Stimulated activated effector memory CD8-positive, alpha-beta T cell treated with anti-CD3 and anti-CD28 coated beads, Interleukin-12 subunit alpha, Interleukin-12 subunit beta, amount 100 ng/mL, for 72 hours (primary cell): ENCODE results near the gene FRY.
"Not testable (repeated sequence)": the region's sequence is repeated elsewhere in the genome, so short reads cannot be mapped to it uniquely, and the experiment has no call there.

Experiments
- ATAC-seq: fragments of 150-1000 bp; cut with Tn5 transposase; 2 replicates; pipeline ENCODE4 v1.10.0; 2021
- DNase-seq, 2 donors: peaks; one replicate each; pipeline ENCODE4 v3.0.0; 2021 to 2022; ENCODE audit warnings: low spot score in 2 of 2
- H3K27ac Mint-ChIP-seq: one replicate; pipeline ENCODE4 v1.8.0; 2022; ENCODE audit warnings: mild to moderate bottlenecking, mixed read lengths
- H3K36me3 Mint-ChIP-seq: one replicate; pipeline ENCODE4 v1.8.0; 2022; ENCODE audit warnings: mild to moderate bottlenecking, mixed read lengths
- H3K4me1 Mint-ChIP-seq: one replicate; pipeline ENCODE4 v1.8.0; 2022; ENCODE audit warnings: mixed read lengths
- H3K4me3 Mint-ChIP-seq: one replicate; pipeline ENCODE4 v1.8.0; 2022; ENCODE audit warnings: mild to moderate bottlenecking, mixed read lengths
- H3K9me3 Mint-ChIP-seq: one replicate; pipeline ENCODE4 v1.8.0; 2022; ENCODE audit warnings: mixed read lengths

FRY gene

GRCh38 chr13:32042551-32042950 is 11.0 kb downstream of the FRY start:
- Mint-ChIP-seq H3K4me1 (peaks cover 13% of the 10 kb centered on the region), H3K4me3 (no peak overlapping the region), H3K36me3 (no peaks in the 10 kb centered on the region), H3K27ac (no peak overlapping the region), H3K9me3 (no peaks in the 10 kb centered on the region)
- no peak for ATAC-seq
- DNase-seq = no peak

- DNase-seq (no peak), ATAC-seq (no peak)
- Mint-ChIP-seq H3K36me3 (no peaks in the 10 kb centered on the region), H3K9me3 (no peaks in the 10 kb centered on the region), H3K4me1 (peaks cover 27% of the 10 kb centered on the region), H3K4me3 (no peak overlapping the region), H3K27ac (no peak overlapping the region)
These were observed 12.9 kb downstream of the FRY start for GRCh38 chr13:32044446-32044845.

GRCh38 chr13:32045537-32045936 is 14.0 kb downstream of the FRY start:
- H3K9me3 Mint-ChIP-seq = no peaks in the 10 kb centered on the region
- no peak for DNase-seq
- no peak overlapping the region for H3K27ac Mint-ChIP-seq
- H3K4me3 Mint-ChIP-seq = no peak overlapping the region
- peaks cover 27% of the 10 kb centered on the region for H3K4me1 Mint-ChIP-seq
- no peaks in the 10 kb centered on the region for H3K36me3 Mint-ChIP-seq
- ATAC-seq = no peak

GRCh38 chr13:32045982-32046785 is 14.6 kb downstream of the FRY start:
- Mint-ChIP-seq H3K4me3 (no peak overlapping the region), H3K4me1 (peaks cover 27% of the 10 kb centered on the region), H3K36me3 (no peaks in the 10 kb centered on the region), H3K9me3 (no peaks in the 10 kb centered on the region), H3K27ac (no peak overlapping the region)
- no peak for DNase-seq
- peak; percentile 31 for ATAC-seq

- no peak overlapping the region for H3K4me3 Mint-ChIP-seq
- H3K9me3 Mint-ChIP-seq = no peaks in the 10 kb centered on the region
- DNase-seq = no peak
- H3K4me1 Mint-ChIP-seq = peaks cover 27% of the 10 kb centered on the region
- no peak for ATAC-seq
- no peaks in the 10 kb centered on the region for H3K36me3 Mint-ChIP-seq
- H3K27ac Mint-ChIP-seq = no peak overlapping the region
These were observed 15.5 kb downstream of the FRY start for GRCh38 chr13:32047088-32047487.

- ATAC-seq (no peak), DNase-seq (no peak)
- Mint-ChIP-seq H3K4me3 (no peak overlapping the region), H3K36me3 (no peaks in the 10 kb centered on the region), H3K9me3 (no peaks in the 10 kb centered on the region), H3K27ac (peak overlapping the region; percentile 5), H3K4me1 (peaks cover 23% of the 10 kb centered on the region)
These were observed 16.2 kb downstream of the FRY start for GRCh38 chr13:32047793-32048192.

- Mint-ChIP-seq H3K36me3 (no peaks in the 10 kb centered on the region), H3K4me1 (peaks cover 19% of the 10 kb centered on the region), H3K9me3 (no peaks in the 10 kb centered on the region), H3K27ac (no peak overlapping the region), H3K4me3 (no peak overlapping the region)
- peak; percentile 37 for ATAC-seq
- DNase-seq = no peak
These were observed 17.2 kb downstream of the FRY start for GRCh38 chr13:32048816-32049215.

- no peak overlapping the region for H3K27ac Mint-ChIP-seq
- H3K4me1 Mint-ChIP-seq = peaks cover 17% of the 10 kb centered on the region
- ATAC-seq = no peak
- H3K4me3 Mint-ChIP-seq = no peak overlapping the region
- no peaks in the 10 kb centered on the region for H3K9me3 Mint-ChIP-seq
- no peak for DNase-seq
- no peaks in the 10 kb centered on the region for H3K36me3 Mint-ChIP-seq
These were observed 19.6 kb downstream of the FRY start for GRCh38 chr13:32051156-32051555.

GRCh38 chr13:32056316-32056715 is 24.7 kb downstream of the FRY start:
- Mint-ChIP-seq H3K9me3 (no peaks in the 10 kb centered on the region), H3K4me3 (no peak overlapping the region), H3K27ac (no peak overlapping the region), H3K4me1 (no peaks in the 10 kb centered on the region), H3K36me3 (no peaks in the 10 kb centered on the region)
- ATAC-seq (no peak), DNase-seq (no peak)

- H3K36me3 Mint-ChIP-seq, H3K9me3 Mint-ChIP-seq, DNase-seq, H3K27ac Mint-ChIP-seq, H3K4me3 Mint-ChIP-seq, ATAC-seq, H3K4me1 Mint-ChIP-seq: not testable (repeated sequence)
These were observed 25.8 kb downstream of the FRY start for GRCh38 chr13:32057325-32057724.

GRCh38 chr13:32059511-32059984 is 28.0 kb downstream of the FRY start:
- DNase-seq (no peak), ATAC-seq (no peak)
- H3K4me1 Mint-ChIP-seq = no peaks in the 10 kb centered on the region
- H3K9me3 Mint-ChIP-seq = no peaks in the 10 kb centered on the region
- no peak overlapping the region for H3K27ac Mint-ChIP-seq
- H3K4me3 Mint-ChIP-seq = no peak overlapping the region
- no peaks in the 10 kb centered on the region for H3K36me3 Mint-ChIP-seq

GRCh38 chr13:32060401-32060878 is 28.9 kb downstream of the FRY start:
- no peaks in the 10 kb centered on the region for H3K4me1 Mint-ChIP-seq
- H3K9me3 Mint-ChIP-seq = no peaks in the 10 kb centered on the region
- ATAC-seq (no peak), DNase-seq (no peak)
- H3K4me3 Mint-ChIP-seq = no peak overlapping the region
- no peak overlapping the region for H3K27ac Mint-ChIP-seq
- H3K36me3 Mint-ChIP-seq = no peaks in the 10 kb centered on the region

- Mint-ChIP-seq H3K4me3 (no peak overlapping the region), H3K9me3 (no peaks in the 10 kb centered on the region), H3K4me1 (no peaks in the 10 kb centered on the region), H3K36me3 (no peaks in the 10 kb centered on the region), H3K27ac (no peak overlapping the region)
- ATAC-seq (no peak), DNase-seq (no peak)
These were observed 32.2 kb downstream of the FRY start for GRCh38 chr13:32063619-32064233.

GRCh38 chr13:32067149-32067961 is 35.8 kb downstream of the FRY start:
- Mint-ChIP-seq H3K36me3 (no peaks in the 10 kb centered on the region), H3K27ac (no peak overlapping the region), H3K9me3 (no peaks in the 10 kb centered on the region), H3K4me1 (no peaks in the 10 kb centered on the region), H3K4me3 (no peak overlapping the region)
- DNase-seq = no peak
- ATAC-seq = no peak

- Mint-ChIP-seq H3K27ac (no peak overlapping the region), H3K4me1 (no peaks in the 10 kb centered on the region), H3K36me3 (no peaks in the 10 kb centered on the region), H3K9me3 (no peaks in the 10 kb centered on the region), H3K4me3 (no peak overlapping the region)
- no peak for ATAC-seq
- DNase-seq = no peak
These were observed 36.7 kb downstream of the FRY start for GRCh38 chr13:32068255-32068654.
